Activated gamma-delta T cell treated with anti-CD3 and anti-CD28 coated beads, Interleukin-2, amount 50 U/mL, for 16 hours (primary cell): ENCODE data around the gene USP17L19.
"Not testable (repeated sequence)": the region's sequence is repeated elsewhere in the genome, so short reads cannot be mapped to it uniquely, and the experiment has no call there.

ENCODE experiments used
- DNase-seq: peaks from one replicate; pipeline ENCODE4 v3.0.0-alpha.2; 2020; ENCODE audit warnings: low read depth

Gene USP17L19, protein sequence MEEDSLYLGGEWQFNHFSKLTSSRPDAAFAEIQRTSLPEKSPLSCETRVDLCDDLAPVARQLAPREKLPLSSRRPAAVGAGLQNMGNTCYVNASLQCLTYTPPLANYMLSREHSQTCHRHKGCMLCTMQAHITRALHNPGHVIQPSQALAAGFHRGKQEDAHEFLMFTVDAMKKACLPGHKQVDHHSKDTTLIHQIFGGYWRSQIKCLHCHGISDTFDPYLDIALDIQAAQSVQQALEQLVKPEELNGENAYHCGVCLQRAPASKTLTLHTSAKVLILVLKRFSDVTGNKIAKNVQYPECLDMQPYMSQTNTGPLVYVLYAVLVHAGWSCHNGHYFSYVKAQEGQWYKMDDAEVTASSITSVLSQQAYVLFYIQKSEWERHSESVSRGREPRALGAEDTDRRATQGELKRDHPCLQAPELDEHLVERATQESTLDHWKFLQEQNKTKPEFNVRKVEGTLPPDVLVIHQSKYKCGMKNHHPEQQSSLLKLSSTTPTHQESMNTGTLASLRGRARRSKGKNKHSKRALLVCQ

GRCh38 chr4:9253078-9253477, at the start of gene USP17L19:
TSS of gene USP17L19 (plus strand) at chr4:9253378. CDS start at chr4:9253378, 0 bp downstream.
- DNase-seq, result not testable (repeated sequence)

DNA sequence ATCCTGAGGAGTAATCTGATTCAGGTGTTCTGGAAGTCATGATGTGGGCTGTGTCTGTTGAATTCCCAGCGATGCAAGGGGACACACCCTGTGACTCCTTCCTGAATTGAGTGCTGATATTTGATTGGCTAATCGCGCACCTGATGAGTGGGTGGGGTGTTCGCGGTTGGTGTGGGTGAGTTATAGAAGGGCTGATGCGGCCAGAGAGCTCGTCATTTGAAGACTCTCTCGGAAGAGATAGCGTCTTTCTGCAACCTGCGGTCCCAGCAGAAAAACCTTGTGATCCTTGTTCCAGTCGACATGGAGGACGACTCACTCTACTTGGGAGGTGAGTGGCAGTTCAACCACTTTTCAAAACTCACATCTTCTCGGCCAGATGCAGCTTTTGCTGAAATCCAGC, 42.8 kb upstream of the USP17L19 start, which contains the start of gene USP17L10:
USP17L10 (plus strand) TSS at position 301 of the 400 bp plus-strand sequence; CDS start at position 301, 0 bp downstream.
- not testable (repeated sequence) for DNase-seq

- DNase-seq, result not testable (repeated sequence)
Measured at GRCh38 chr4:9214701-9215100, 38.5 kb upstream of the USP17L19 start.

- DNase-seq, result not testable (repeated sequence)
Measured at GRCh38 chr4:9215105-9215504, 38.1 kb upstream of the USP17L19 start, which contains the start of gene USP17L11. TSS of gene USP17L11 (plus strand) at chr4:9215405. CDS start at chr4:9215405, 0 bp downstream.

- not testable (repeated sequence) for DNase-seq
Measured at GRCh38 chr4:9219852-9220251, 33.3 kb upstream of the USP17L19 start, which contains the start of gene USP17L12. TSS of gene USP17L12 (plus strand) at chr4:9220152. CDS start at chr4:9220152, 0 bp downstream.

DNA sequence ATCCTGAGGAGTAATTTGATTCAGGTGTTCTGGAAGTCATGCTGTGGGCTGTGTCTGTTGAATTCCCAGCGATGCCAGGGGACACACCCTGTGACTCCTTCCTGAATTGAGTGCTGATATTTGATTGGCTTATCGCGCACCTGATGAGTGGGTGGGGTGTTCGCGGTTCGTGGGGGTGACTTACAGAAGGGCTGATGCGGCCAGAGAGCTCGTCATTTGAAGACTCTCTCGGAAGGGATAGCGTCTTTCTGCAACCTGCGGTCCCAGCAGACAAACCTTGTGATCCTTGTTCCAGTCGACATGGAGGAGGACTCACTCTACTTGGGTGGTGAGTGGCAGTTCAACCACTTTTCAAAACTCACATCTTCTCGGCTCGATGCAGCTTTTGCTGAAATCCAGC, 28.6 kb upstream of the USP17L19 start, which contains the start of gene USP17L13:
USP17L13 (plus strand) TSS at position 301 of the 400 bp plus-strand sequence; CDS start at position 301, 0 bp downstream.
- not testable (repeated sequence) for DNase-seq

DNA sequence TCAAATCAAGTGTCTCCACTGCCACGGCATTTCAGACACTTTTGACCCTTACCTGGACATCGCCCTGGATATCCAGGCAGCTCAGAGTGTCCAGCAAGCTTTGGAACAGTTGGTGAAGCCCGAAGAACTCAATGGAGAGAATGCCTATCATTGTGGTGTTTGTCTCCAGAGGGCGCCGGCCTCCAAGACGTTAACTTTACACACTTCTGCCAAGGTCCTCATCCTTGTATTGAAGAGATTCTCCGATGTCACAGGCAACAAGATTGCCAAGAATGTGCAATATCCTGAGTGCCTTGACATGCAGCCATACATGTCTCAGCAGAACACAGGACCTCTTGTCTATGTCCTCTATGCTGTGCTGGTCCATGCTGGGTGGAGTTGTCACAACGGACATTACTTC, 22.9 kb upstream of the USP17L19 start:
- DNase-seq, result not testable (repeated sequence)

DNA sequence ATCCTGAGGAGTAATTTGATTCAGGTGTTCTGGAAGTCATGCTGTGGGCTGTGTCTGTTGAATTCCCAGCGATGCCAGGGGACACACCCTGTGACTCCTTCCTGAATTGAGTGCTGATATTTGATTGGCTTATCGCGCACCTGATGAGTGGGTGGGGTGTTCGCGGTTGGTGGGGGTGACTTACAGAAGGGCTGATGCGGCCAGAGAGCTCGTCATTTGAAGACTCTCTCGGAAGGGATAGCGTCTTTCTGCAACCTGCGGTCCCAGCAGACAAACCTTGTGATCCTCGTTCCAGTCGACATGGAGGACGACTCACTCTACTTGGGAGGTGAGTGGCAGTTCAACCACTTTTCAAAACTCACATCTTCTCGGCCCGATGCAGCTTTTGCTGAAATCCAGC, 19.1 kb upstream of the USP17L19 start, which contains the start of gene USP17L15:
USP17L15 (plus strand) TSS at position 301 of the 400 bp plus-strand sequence; CDS start at position 301, 0 bp downstream.
- not testable (repeated sequence) for DNase-seq

DNA sequence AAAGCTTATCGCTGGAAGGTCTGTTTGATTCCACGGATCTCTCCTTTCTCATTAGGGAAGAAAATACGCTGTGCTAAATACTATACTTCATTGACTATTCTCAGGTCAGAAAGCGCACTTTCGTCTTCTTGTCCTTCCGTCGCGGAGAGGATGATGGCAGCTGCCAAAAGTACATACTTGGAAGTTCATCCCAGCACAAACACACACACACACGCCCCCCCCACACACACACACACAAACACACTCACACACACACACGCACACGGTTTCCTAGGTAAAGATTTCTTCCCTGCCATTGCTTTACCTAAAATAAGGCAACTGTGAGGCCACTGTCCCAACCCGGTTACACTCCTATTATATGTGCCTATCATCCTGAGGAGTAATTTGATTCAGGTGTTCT, 14.7 kb upstream of the USP17L19 start:
- not testable (repeated sequence) for DNase-seq

DNA sequence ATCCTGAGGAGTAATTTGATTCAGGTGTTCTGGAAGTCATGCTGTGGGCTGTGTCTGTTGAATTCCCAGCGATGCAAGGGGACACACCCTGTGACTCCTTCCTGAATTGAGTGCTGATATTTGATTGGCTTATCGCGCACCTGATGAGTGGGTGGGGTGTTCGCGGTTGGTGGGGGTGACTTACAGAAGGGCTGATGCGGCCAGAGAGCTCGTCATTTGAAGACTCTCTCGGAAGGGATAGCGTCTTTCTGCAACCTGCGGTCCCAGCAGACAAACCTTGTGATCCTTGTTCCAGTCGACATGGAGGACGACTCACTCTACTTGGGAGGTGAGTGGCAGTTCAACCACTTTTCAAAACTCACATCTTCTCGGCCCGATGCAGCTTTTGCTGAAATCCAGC, 9.6 kb upstream of the USP17L19 start, which contains the start of gene USP17L17:
USP17L17 (plus strand) TSS at position 301 of the 400 bp plus-strand sequence; CDS start at position 301, 0 bp downstream.
- DNase-seq, result not testable (repeated sequence)

GRCh38 chr4:9247953-9248680, 5.1 kb upstream of the USP17L19 start, which contains the start of gene USP17L18:
TSS of gene USP17L18 (plus strand) at chr4:9248630. CDS start at chr4:9248630, 0 bp downstream.
- DNase-seq, result not testable (repeated sequence)

- not testable (repeated sequence) for DNase-seq
Measured at GRCh38 chr4:9257824-9258223, 4.6 kb downstream of the USP17L19 start, which contains the start of gene USP17L20. TSS of gene USP17L20 (plus strand) at chr4:9258124. CDS start at chr4:9258124, 0 bp downstream.

GRCh38 chr4:9262572-9262971, 9.4 kb downstream of the USP17L19 start, which contains the start of gene USP17L21:
TSS of gene USP17L21 (plus strand) at chr4:9262872. CDS start at chr4:9262872, 0 bp downstream.
- DNase-seq, result not testable (repeated sequence)

GRCh38 chr4:9267319-9267718, 14.1 kb downstream of the USP17L19 start, which contains the start of gene USP17L22:
TSS of gene USP17L22 (plus strand) at chr4:9267619. CDS start at chr4:9267619, 0 bp downstream.
- DNase-seq, result not testable (repeated sequence)

GRCh38 chr4:9271719-9272118, 18.5 kb downstream of the USP17L19 start:
- peak; percentile 1 for DNase-seq
